IMR-90 (cell line): ENCODE measurements around the gene SH2B3.

Experiments
- BHLHE40 ChIP-seq: fragments of 150-350 bp; IDR thresholded peaks from 2 replicates; pipeline ENCODE4 v1.6.1; 2016; ENCODE audit warnings: mild to moderate bottlenecking, low read depth, low read length
- CTCF ChIP-seq: conservative IDR thresholded peaks from 2 replicates; pipeline ENCODE4 v1.5.1; 2012; ENCODE audit warnings: mild to moderate bottlenecking, low read depth, low read length, improper control_type of control experiment
- ELK1 ChIP-seq: fragments of 150-350 bp; IDR thresholded peaks from 2 replicates; pipeline ENCODE4 v1.6.1; 2016; ENCODE audit warnings: low read depth, mild to moderate bottlenecking, low read length, moderate library complexity, borderline replicate concordance
- FOS ChIP-seq: fragments of 150-350 bp; IDR thresholded peaks from 2 replicates; pipeline ENCODE4 v1.6.1; 2016; ENCODE audit warnings: low read depth, low read length
- MAZ ChIP-seq: IDR thresholded peaks from 2 replicates; pipeline ENCODE4 v1.6.1; 2012; ENCODE audit warnings: low read depth, mild to moderate bottlenecking, low read length, improper control_type of control experiment, moderate library complexity, borderline replicate concordance
- POLR2A ChIP-seq: IDR thresholded peaks from 2 replicates; pipeline ENCODE4 v1.6.1; 2012; ENCODE audit warnings: mild to moderate bottlenecking, low read depth, low read length

- TF ChIP-seq CTCF, result no peak
- TF ChIP-seq BHLHE40, result no peak
- no peak for TF ChIP-seq POLR2A
- no peak for TF ChIP-seq ELK1
- no peak for TF ChIP-seq FOS
- TF ChIP-seq MAZ, result no peak
Observed at GRCh38 chr12:111448846-111449790, 43.4 kb downstream of the SH2B3 start.
